ENCODE measurements around the gene BIK. TPM values are rescaled to one million over a fixed set of nuclear protein-coding genes. Genes with fewer than 3 reads are reported as not detected.
"Not testable (repeated sequence)": the region's sequence is repeated elsewhere in the genome, so short reads cannot be mapped to it uniquely, and the experiment has no call there.

Gene BIK
- total RNA-seq, 1 experiment from 2014 or later: 1.1 TPM

GRCh38 chr22:43104056-43104625 is 6.4 kb upstream of the BIK start:
- DNase-seq (ENCODE audit: low read depth): peak; percentile 33

GRCh38 chr22:43104950-43105349 is 5.6 kb upstream of the BIK start:
- not testable (repeated sequence) for DNase-seq (ENCODE audit: low read depth)

GRCh38 chr22:43106302-43106701 is 4.2 kb upstream of the BIK start:
- DNase-seq (ENCODE audit: low read depth): no peak

DNA sequence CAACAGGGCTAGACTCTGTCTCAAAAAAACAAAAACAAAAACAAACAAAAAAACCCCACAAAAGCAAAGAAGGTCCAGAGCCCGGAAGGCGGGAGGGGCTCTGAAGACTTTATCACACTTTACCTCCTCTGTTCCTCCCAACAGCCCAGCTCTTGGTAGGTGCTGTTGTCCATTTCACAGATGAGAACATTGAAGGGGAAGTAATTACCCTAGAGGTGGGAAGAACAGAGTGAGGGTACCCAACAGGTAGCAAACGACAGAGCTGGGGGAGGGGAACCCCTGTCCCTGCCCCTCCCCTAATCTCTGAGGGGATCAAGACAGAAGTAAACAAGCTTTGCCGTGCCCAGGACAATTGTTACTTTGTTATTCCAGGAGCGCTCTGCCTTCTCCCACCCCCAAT is 1.0 kb upstream of the BIK start:
- no peak for DNase-seq (ENCODE audit: low read depth)

DNA sequence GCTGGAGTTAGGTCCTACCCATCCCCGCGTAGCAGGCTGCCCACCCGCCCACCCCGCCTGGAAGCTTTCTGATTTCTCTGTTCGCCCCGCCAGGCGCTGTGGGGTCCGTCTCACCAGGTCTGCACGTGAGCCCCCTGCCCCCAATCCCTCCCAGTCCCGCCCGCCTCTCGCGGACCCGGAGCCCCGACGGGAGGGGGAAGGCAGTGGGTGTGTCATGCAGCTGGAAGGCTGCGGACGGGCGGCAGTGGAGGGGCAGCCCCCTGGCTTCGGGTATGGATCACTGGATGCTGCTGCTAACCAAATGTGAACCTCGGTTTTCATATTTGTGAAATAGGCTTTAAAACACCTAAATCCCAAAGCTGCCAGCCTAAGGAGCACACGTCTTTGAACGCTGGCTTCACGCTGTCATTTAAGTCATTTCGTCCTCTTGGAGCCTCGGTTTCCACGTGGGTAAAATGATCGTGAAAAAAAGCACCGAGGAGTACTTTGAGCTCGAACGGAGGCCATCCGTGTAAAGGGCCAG is 568 bp upstream of the BIK start:
- no peak for DNase-seq (ENCODE audit: low read depth)

GRCh38 chr22:43110927-43111623 is 525 bp downstream of the BIK start:
- DNase-seq (ENCODE audit: low read depth): no peak

DNA sequence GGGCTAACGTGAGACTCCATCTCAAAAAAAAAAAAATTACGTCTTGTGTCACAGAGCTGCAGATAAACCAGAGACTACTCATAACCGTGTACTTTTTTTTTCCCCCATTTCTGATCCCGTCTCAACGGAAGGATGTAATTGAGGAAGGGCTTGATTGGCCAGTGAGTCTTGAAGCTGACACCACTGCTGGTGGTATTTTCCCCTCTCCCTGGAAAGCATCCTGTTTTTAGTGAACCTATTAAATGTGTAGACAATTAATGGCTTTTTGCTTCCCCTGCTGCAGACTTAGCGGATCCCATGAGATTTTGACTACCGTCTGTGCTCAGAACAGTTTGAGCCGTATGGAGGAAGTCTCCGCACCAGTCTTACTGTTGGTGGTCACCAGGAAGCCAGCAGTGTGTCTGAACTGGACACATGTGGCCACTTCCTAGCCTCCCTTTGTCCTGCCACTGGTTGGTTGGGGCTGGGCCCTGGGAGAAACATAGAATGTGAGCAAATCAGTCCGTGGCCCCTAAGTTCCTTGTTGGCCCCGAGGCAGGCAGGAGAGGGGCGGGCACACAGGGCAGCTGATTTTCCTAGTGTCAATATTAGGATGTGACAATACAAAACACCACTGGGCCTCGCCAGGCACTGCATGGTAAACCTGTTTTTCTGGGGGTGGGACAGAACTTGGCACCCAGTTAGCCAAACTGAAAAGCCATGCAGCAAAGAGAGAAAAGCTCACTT is 3.1 kb downstream of the BIK start:
- no peak for DNase-seq (ENCODE audit: low read depth)

GRCh38 chr22:43114958-43115357 is 4.4 kb downstream of the BIK start:
- DNase-seq (ENCODE audit: low read depth): no peak

- no peak for DNase-seq (ENCODE audit: low read depth)
Measured at GRCh38 chr22:43116932-43117331, 6.4 kb downstream of the BIK start.

DNA sequence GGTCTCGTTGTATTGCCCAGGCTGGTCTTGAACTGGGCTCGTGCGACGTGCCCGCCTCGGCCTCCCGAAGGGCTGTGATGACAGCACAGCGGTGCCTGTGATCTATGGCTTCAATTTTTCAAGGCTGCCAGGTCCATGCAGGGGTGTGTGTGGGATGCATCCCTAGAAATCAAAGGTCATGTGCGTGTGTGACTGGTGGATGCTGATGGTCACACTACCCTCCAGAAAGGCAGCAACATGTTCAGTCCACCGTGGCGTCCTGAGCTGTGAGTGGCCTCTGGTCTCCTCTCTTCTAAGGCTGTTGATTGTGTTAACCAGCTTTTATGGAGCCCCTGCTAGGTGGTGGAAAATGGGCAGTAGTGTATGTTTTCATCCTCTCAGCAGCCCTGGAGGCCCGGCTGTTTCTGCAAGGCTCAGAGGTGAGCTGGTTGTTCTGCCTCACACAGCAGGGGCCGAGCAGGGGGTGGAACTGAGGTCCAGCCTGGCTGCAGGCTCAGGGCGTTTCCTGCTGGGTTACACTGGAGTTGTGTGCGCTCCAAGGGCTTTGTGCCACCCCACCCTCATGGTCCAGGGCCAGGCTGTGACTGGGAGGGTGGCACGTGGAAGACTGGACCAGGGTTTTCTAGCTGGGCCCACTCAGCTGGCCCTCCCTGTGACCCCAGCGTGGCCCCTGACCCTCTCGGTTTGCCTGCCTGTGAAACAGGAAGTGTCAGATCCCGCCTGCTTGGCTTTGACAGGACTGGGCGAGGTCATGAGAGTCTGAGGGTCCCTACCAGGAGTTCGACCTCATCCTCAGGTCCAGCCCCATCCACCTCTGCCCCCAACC is 7.7 kb downstream of the BIK start:
- no peak for DNase-seq (ENCODE audit: low read depth)

DNA sequence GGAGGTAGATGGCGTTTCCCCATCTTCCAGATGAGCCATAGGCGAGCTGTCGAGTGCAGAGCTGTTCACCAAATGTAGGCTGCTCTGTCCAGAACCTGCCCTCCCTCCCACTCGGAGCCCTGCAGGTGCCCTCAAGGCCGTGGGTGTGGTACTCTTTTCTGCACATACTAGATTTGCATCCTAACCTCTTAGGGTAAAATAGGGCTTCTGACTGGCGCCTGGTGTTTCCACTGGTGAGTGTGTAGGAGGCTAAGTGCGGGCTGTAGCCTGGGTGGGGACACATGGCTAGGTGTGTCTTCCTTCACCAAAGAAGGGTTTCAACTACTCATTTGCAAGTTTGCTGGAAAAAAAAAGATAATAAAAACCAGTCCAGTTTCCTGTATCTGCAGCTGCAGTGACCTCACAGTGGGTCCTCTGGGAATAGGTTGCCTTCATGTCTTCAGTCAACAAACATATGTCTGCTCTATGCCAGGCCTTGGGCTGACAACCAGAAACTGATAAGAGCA is 8.5 kb downstream of the BIK start:
- DNase-seq (ENCODE audit: low read depth): no peak

DNA sequence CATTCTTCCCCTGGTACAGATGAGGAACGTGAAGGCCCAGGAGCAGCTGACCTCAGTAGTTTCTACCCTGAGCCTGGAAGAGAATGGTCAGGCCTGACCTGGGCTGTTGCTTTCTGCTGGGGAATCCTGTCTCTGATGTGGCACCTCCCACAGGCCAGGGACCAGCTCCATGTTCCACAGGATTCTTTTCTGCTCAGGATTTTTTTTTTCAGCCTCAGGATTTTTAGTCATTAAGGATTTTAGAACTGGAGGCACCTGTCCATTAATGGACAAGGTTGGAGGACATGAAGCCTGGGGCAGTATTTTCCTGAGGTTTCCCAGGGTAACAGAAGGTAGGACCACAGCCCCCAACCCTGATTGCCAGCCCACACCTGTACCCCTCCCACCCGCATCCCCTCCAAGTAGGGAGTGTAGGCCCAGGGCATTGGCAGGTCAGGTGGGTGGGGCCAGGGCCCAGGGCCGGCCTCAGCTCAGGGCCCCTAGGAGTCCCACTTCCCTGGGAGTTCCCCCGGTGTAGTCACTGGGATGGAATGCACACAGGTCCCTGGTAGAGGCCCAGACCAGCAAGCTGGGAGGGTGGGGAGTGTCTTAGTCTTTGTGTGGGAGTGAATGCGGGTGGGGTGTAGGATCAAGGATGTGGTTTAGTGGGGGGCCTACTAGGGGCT is 16.1 kb downstream of the BIK start:
- peak; percentile 83 for DNase-seq (ENCODE audit: low read depth)

GRCh38 chr22:43127166-43127908 is 16.8 kb downstream of the BIK start:
- no peak for DNase-seq (ENCODE audit: low read depth)

GRCh38 chr22:43128116-43128515 is 17.6 kb downstream of the BIK start:
- DNase-seq (ENCODE audit: low read depth): no peak

DNA sequence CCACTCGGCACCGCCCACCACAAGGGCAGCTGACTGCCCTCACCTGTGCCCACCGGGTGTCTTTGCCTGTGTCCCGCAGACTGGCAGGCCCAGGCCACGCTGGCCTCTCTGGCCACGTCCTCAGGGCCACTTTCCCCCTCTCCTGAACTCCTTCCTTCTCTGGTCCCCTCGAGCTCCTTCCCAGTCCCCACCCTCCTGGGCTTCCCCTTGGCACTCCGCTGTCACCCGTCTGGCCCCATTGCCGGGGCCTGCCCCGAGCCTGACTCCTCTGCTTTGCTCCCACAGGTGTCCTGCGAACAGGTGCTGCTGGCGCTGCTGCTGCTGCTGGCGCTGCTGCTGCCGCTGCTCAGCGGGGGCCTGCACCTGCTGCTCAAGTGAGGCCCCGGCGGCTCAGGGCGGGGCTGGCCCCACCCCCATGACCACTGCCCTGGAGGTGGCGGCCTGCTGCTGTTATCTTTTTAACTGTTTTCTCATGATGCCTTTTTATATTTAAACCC is 18.4 kb downstream of the BIK start:
- DNase-seq (ENCODE audit: low read depth): no peak

DNA sequence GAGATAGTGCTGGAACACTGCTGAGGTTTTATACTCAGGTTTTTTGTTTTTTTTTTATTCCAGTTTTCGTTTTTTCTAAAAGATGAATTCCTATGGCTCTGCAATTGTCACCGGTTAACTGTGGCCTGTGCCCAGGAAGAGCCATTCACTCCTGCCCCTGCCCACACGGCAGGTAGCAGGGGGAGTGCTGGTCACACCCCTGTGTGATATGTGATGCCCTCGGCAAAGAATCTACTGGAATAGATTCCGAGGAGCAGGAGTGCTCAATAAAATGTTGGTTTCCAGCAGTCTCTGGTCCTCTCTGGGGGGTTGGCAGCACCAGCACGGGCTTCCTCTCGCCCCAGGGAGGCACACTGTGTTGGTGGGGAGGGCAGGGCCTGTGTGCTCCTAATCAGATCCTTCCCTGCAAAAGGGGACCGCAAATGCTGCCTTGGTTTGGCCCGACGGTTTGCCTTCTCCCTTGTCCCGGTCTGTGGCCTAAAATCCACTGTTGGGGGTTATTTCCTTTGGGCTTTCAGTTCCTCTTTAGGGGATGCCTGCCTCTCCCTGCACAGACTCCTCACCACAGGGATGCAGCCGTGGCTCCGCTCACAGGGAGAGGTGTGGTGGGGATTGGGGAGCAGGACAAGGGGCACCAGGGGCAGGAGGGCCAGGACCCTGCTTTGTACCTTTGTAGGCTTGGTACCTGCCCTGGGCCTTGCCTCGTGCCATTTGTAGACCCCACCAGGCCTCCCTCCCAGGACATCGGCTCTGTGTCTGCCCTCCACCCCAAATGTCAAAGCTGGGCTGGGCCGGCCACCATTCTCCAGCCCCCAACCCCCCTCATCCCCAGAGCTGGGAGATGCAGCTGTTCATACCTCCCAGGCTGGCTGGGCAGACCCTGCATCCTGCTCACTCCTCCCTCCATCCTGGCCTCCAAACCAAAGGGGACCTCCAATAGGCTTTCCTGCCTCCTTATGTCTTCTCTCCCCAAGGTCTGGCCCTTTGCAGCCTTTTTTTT is 19.2 kb downstream of the BIK start:
- DNase-seq (ENCODE audit: low read depth): no peak

DNA sequence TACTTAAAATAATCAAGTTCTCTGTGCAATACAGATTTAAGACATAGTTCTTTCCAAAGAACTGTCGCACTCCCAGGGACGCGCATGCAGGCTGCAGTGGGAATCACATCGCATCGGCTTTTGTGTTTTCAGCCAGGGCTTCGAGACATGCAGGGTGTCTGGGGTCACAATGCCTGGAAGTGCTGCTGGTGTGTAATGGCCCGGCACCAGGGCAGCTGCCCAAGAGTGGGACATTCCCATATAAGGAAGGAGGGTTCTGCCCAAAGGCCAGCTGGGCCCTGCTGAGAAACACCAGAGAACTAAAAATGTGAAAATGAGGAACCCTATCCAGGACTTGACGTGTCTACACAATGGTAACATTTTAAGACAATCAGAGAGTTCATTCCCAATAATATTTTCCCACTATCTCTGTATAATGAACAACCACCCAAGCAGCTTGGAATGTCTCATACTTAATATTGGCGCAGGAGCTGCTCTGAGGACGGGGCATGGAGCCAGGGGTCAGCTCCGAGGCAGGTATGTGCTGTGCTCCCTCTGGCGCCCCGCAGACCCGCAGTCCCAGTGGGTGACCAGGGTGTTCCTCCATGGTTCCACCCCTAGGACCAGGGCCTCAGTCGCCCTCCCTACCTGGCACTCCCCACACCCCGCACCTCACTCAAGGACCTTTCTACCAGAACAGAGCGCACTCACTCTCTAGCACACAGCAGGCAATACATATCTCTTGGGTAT is 21.4 kb downstream of the BIK start:
- DNase-seq (ENCODE audit: low read depth): no peak

- DNase-seq (ENCODE audit: low read depth): no peak
Measured at GRCh38 chr22:43133401-43133800, 22.9 kb downstream of the BIK start.

Measured in M059J (cell line).